Neural cell (in vitro differentiated cells): Measurements from ENCODE around the gene TMEM50A. TPM values are rescaled to one million over a fixed set of nuclear protein-coding genes. Genes with fewer than 3 reads are reported as not detected.
"Not testable (repeated sequence)": the region's sequence is repeated elsewhere in the genome, so short reads cannot be mapped to it uniquely, and the experiment has no call there.

ENCODE experiments used
- H2AFZ ChIP-seq: fragments of 200-600, 300-800 bp; sonication (generic), shearing (Covaris generic); 2 replicates; pipeline ENCODE4 v1.6.0; 2014; ENCODE audit warnings: low read depth, mild to moderate bottlenecking, antibody characterized with exemption, low read length, moderate library complexity
- H3F3A ChIP-seq: fragments of 200-600 bp; shearing (Covaris generic); 2 replicates; pipeline ENCODE4 v1.6.1; 2016; ENCODE audit warnings: mild to moderate bottlenecking, moderate library complexity, mixed read lengths, antibody characterized with exemption, low read length; ENCODE audit not compliant: insufficient read depth, poor library complexity, severe bottlenecking
- H3K27ac ChIP-seq: fragments of 200-600, 300-800 bp; sonication (generic), shearing (Covaris generic); 2 replicates; pipeline ENCODE4 v1.5.1; 2014; ENCODE audit warnings: mild to moderate bottlenecking, low read length, moderate library complexity
- H3K27me3 ChIP-seq: fragments of 300-800, 200-600 bp; sonication (generic), shearing (Covaris generic); 2 replicates; pipeline ENCODE4 v1.6.0; 2014; ENCODE audit warnings: mild to moderate bottlenecking, low read depth, low read length, moderate library complexity; ENCODE audit not compliant: insufficient read depth
- H3K36me3 ChIP-seq: fragments of 300-800, 200-600 bp; sonication (generic), shearing (Covaris generic); 2 replicates; pipeline ENCODE4 v1.5.1; 2014; ENCODE audit warnings: mild to moderate bottlenecking, antibody characterized with exemption, low read length, moderate library complexity; ENCODE audit not compliant: insufficient read depth
- H3K4me2 ChIP-seq: fragments of 300-800, 200-600 bp; sonication (generic), shearing (Covaris generic); 2 replicates; pipeline ENCODE4 v1.6.0; 2014; ENCODE audit warnings: mild to moderate bottlenecking, low read length
- H3K4me3 ChIP-seq: fragments of 300-800, 200-600 bp; sonication (generic), shearing (Covaris generic); 2 replicates; pipeline ENCODE4 v1.5.1; 2014; ENCODE audit warnings: mild to moderate bottlenecking, low read length, moderate library complexity
- H3K79me2 ChIP-seq: fragments of 200-600 bp; shearing (Covaris generic); replicated peaks from 2 replicates; pipeline ENCODE4 v1.6.0; 2014; ENCODE audit warnings: mild to moderate bottlenecking, low read length, moderate library complexity; ENCODE audit not compliant: insufficient read depth
- H3K9ac ChIP-seq: fragments of 300-800, 200-600 bp; sonication (generic), shearing (Covaris generic); 2 replicates; pipeline ENCODE4 v1.6.1; 2016; ENCODE audit warnings: mild to moderate bottlenecking, low read length, mixed read lengths
- H3K9me2 ChIP-seq: fragments of 200-600 bp; shearing (Covaris generic); 2 replicates; pipeline ENCODE4 v1.6.1; 2016; ENCODE audit warnings: mild to moderate bottlenecking, low read length, mixed read lengths; ENCODE audit not compliant: insufficient read depth
- H3K9me3 ChIP-seq: fragments of 200-600, 300-800 bp; sonication (generic), shearing (Covaris generic); 2 replicates; pipeline ENCODE4 v1.6.1; 2016; ENCODE audit warnings: mild to moderate bottlenecking, mixed run types, low read length, moderate library complexity, mixed read lengths
- H4K20me1 ChIP-seq: fragments of 200-600 bp; shearing (Covaris generic); 2 replicates; pipeline ENCODE4 v1.6.1; 2016; ENCODE audit warnings: mild to moderate bottlenecking, mixed run types; ENCODE audit not compliant: insufficient read depth
- EP300 ChIP-seq: fragments of 450-650 bp; conservative IDR thresholded peaks from 2 replicates; pipeline ENCODE4 v1.6.1; 2014; ENCODE audit warnings: antibody characterized with exemption, mild to moderate bottlenecking, moderate library complexity; ENCODE audit not compliant: poor library complexity, severe bottlenecking
- EZH2 ChIP-seq: fragments of 200-600, 300-800 bp; shearing (Covaris generic), sonication (generic); IDR thresholded peaks from 2 replicates; pipeline ENCODE4 v1.6.1; 2014; ENCODE audit warnings: antibody characterized with exemption, low read length, borderline replicate concordance, mild to moderate bottlenecking; ENCODE audit not compliant: insufficient read depth, poor library complexity, severe bottlenecking
- MXI1 ChIP-seq: fragments of 450-650 bp; conservative IDR thresholded peaks from 2 replicates; pipeline ENCODE4 v1.6.1; 2014; ENCODE audit warnings: antibody characterized with exemption, mild to moderate bottlenecking; ENCODE audit not compliant: poor library complexity, severe bottlenecking
- POLR2AphosphoS5 ChIP-seq: IDR thresholded peaks from 2 replicates; pipeline ENCODE4 v1.6.1; 2012
- RAD21 ChIP-seq: fragments of 450-650 bp; conservative IDR thresholded peaks from 2 replicates; pipeline ENCODE4 v1.6.1; 2014; ENCODE audit warnings: antibody characterized with exemption, mild to moderate bottlenecking, moderate library complexity
- REST ChIP-seq: IDR thresholded peaks from 2 replicates; pipeline ENCODE4 v1.6.1; 2012; ENCODE audit warnings: borderline replicate concordance
- SMC3 ChIP-seq: fragments of 450-650 bp; conservative IDR thresholded peaks from 2 replicates; pipeline ENCODE4 v1.6.1; 2014; ENCODE audit warnings: antibody characterized with exemption, mild to moderate bottlenecking, moderate library complexity; ENCODE audit not compliant: poor library complexity
- TAF1 ChIP-seq: IDR thresholded peaks from 2 replicates; pipeline ENCODE4 v1.6.1; 2012; ENCODE audit warnings: low read depth
- polyA plus RNA-seq: library from polyadenylated mRNA; depleted of rRNA; stranded (reverse); fragments of >200 nt; gene quantifications from 2 replicates; pipeline ENCODE4 v1.2.3, GENCODE V29; 2014
- TF ChIP-seq, protein P1 (sequence below): fragments of 450-650 bp; IDR thresholded peaks from 2 replicates; pipeline ENCODE4 v1.5.1; 2014; ENCODE audit warnings: antibody characterized with exemption, mild to moderate bottlenecking, moderate library complexity; ENCODE audit not compliant: poor library complexity, severe bottlenecking

TMEM50A gene
- polyA plus RNA-seq, 1 donor from 2014 or later, result 161 TPM

DNA sequence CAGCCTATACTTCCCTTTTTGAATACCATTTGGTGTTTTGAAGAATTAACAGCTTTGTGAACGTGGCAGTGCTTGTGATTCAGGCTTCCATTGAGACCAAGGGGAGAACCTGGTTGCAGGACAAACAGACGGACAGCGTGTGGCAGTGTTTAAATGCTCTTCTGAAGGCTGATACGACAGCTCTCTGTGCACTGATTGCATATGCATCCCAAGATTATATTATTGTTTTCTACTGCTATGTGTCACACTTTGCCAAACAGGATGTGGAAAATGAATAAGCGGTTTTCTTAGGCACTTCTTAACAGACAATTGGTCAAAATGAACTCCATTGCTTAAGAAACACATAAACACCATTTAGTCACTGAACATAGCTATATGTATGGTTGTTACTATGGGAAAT lies 8.2 kb upstream of the TMEM50A start:
- not testable (repeated sequence) for H3K27me3 ChIP-seq, H3K36me3 ChIP-seq, H2AFZ ChIP-seq, H3K9ac ChIP-seq, H3K27ac ChIP-seq, H3K9me2 ChIP-seq, H3K4me2 ChIP-seq, H3K9me3 ChIP-seq, H3K4me3 ChIP-seq, H3F3A ChIP-seq, H4K20me1 ChIP-seq, H3K79me2 ChIP-seq

DNA sequence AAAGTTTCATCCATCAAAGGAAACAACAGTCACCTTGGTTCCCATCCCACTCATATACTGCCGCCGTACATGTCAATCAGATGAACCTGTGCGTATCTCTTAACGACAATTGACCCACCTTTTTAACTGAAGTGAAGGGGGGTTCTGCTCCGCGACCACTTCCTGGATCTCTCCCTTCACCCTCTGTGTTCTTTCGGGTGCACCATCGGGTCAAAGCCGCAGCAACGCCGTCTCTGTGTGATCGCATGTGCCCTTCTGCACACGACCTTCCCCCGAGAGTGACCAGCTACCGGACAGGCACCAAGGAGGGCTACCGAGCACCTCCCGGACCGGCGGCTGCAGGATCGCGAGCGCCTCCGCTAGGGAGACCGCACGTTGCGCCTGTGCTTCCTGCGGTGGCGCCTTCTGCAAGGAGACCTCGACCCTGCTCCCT lies 1.2 kb upstream of the TMEM50A start:
- peak; percentile 48 for TF ChIP-seq SMC3
- TF ChIP-seq, protein P1, sequence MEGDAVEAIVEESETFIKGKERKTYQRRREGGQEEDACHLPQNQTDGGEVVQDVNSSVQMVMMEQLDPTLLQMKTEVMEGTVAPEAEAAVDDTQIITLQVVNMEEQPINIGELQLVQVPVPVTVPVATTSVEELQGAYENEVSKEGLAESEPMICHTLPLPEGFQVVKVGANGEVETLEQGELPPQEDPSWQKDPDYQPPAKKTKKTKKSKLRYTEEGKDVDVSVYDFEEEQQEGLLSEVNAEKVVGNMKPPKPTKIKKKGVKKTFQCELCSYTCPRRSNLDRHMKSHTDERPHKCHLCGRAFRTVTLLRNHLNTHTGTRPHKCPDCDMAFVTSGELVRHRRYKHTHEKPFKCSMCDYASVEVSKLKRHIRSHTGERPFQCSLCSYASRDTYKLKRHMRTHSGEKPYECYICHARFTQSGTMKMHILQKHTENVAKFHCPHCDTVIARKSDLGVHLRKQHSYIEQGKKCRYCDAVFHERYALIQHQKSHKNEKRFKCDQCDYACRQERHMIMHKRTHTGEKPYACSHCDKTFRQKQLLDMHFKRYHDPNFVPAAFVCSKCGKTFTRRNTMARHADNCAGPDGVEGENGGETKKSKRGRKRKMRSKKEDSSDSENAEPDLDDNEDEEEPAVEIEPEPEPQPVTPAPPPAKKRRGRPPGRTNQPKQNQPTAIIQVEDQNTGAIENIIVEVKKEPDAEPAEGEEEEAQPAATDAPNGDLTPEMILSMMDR, result peak; percentile 55
- H3K9me3 ChIP-seq, H3K27me3 ChIP-seq, H4K20me1 ChIP-seq, H3K36me3 ChIP-seq, H3F3A ChIP-seq, H3K27ac ChIP-seq, H3K9me2 ChIP-seq: not testable (repeated sequence)
- peaks cover 33% of the 10 kb centered on the region for H3K79me2 ChIP-seq
- peak overlapping the region; percentile 3 for H3K4me2 ChIP-seq
- H3K9ac ChIP-seq, result peak overlapping the region; percentile 41
- peak overlapping the region; percentile 12 for H2AFZ ChIP-seq
- H3K4me3 ChIP-seq, result peak overlapping the region; percentile 66

GRCh38 chr1:25337483-25338187 lies 499 bp upstream of the TMEM50A start:
- not testable (repeated sequence) for H3K4me2 ChIP-seq, H3K27ac ChIP-seq, H3K36me3 ChIP-seq, H3K27me3 ChIP-seq, H3K9me3 ChIP-seq, H3F3A ChIP-seq, H3K9ac ChIP-seq, H3K9me2 ChIP-seq, H2AFZ ChIP-seq, H4K20me1 ChIP-seq
- peaks cover 40% of the 10 kb centered on the region for H3K79me2 ChIP-seq
- peak overlapping the region; percentile 97 for H3K4me3 ChIP-seq

GRCh38 chr1:25338986-25339385 lies 852 bp downstream of the TMEM50A start:
- no peaks in the 10 kb centered on the region for H4K20me1 ChIP-seq
- no peaks in the 10 kb centered on the region for H3K27me3 ChIP-seq
- peak overlapping the region; percentile 87 for H2AFZ ChIP-seq
- no peaks in the 10 kb centered on the region for H3K9me2 ChIP-seq
- H3F3A ChIP-seq, result no peaks in the 10 kb centered on the region
- H3K4me3 ChIP-seq, result peak overlapping the region; percentile 97
- H3K9me3 ChIP-seq, result no peaks in the 10 kb centered on the region
- peak overlapping the region; percentile 92 for H3K27ac ChIP-seq
- peak overlapping the region; percentile 93 for H3K9ac ChIP-seq
- H3K4me2 ChIP-seq, result peak overlapping the region; percentile 100
- no peak for TF ChIP-seq POLR2AphosphoS5
- TF ChIP-seq TAF1, result no peak
- no peak for TF ChIP-seq MXI1
- no peak for TF ChIP-seq EP300
- TF ChIP-seq REST, result no peak
- TF ChIP-seq EZH2, result no peak
- TF ChIP-seq, protein P1, result no peak
- TF ChIP-seq RAD21, result no peak
- TF ChIP-seq SMC3, result no peak
- no peaks in the 10 kb centered on the region for H3K36me3 ChIP-seq
- H3K79me2 ChIP-seq, result peaks cover 46% of the 10 kb centered on the region
